Urothelium cell line (cell line): ENCODE data around the gene NEGR1.

Experiments used
- DNase-seq: peaks from one replicate; pipeline ENCODE4 v3.0.0; 2011; ENCODE audit warnings: low spot score, mixed read lengths
- FAIRE-seq: peaks from 2 replicates; lab custom pipeline; 2011; peaks lifted over from hg19 to GRCh38; lab: Jason Lieb, UNC

Gene NEGR1

GRCh38 chr1:72282271-72283021, at the start of gene NEGR1:
NEGR1 (minus strand) TSS chr1:72282539.
- DNase-seq (peak; percentile 73), FAIRE-seq (no peak)

GRCh38 chr1:72326494-72326893, 44.2 kb upstream of the NEGR1 start:
- DNase-seq, result no peak
- FAIRE-seq, result no peak

- FAIRE-seq, result no peak
- no peak for DNase-seq
Observed at GRCh38 chr1:72324451-72324850, 42.1 kb upstream of the NEGR1 start.

- no peak for DNase-seq
- FAIRE-seq, result no peak
Observed at GRCh38 chr1:72322910-72323309, 40.6 kb upstream of the NEGR1 start.

GRCh38 chr1:72296501-72296900, 14.2 kb upstream of the NEGR1 start:
- FAIRE-seq (no peak), DNase-seq (no peak)

- no peak for FAIRE-seq
- DNase-seq, result no peak
Observed at GRCh38 chr1:72288886-72289285, 6.5 kb upstream of the NEGR1 start.

- DNase-seq (no peak), FAIRE-seq (no peak)
Observed at GRCh38 chr1:72286401-72286800, 4.1 kb upstream of the NEGR1 start.

GRCh38 chr1:72285074-72285425, 2.7 kb upstream of the NEGR1 start:
- FAIRE-seq, result no peak
- DNase-seq, result no peak

- DNase-seq (no peak), FAIRE-seq (no peak)
Observed at GRCh38 chr1:72284348-72285073, 2.2 kb upstream of the NEGR1 start.

- FAIRE-seq, result no peak
- DNase-seq, result no peak
Observed at GRCh38 chr1:72284084-72284347, 1.7 kb upstream of the NEGR1 start.

- FAIRE-seq, result peak; percentile 74
Observed at GRCh38 chr1:72283307-72284083, 1.2 kb upstream of the NEGR1 start.

GRCh38 chr1:72283022-72283306, 625 bp upstream of the NEGR1 start:
- FAIRE-seq, result no peak
- DNase-seq, result no peak

More at GRCh38 chr1:72283307-72284083, 1.2 kb upstream of the NEGR1 start:
- DNase-seq, result peak; percentile 37

GRCh38 chr1:72281637-72282270, 585 bp downstream of the NEGR1 start:
- FAIRE-seq (no peak), DNase-seq (no peak)

GRCh38 chr1:72281144-72281543, 1.2 kb downstream of the NEGR1 start:
- DNase-seq (no peak), FAIRE-seq (no peak)

- DNase-seq, result no peak
Observed at GRCh38 chr1:72280711-72281110, 1.6 kb downstream of the NEGR1 start.

GRCh38 chr1:72280131-72280530, 2.2 kb downstream of the NEGR1 start:
- FAIRE-seq, result no peak
- no peak for DNase-seq

More at GRCh38 chr1:72280711-72281110, 1.6 kb downstream of the NEGR1 start:
- FAIRE-seq, result no peak

- FAIRE-seq (no peak), DNase-seq (no peak)
Observed at GRCh38 chr1:72278461-72278860, 3.9 kb downstream of the NEGR1 start.

- no peak for DNase-seq
- FAIRE-seq, result no peak
Observed at GRCh38 chr1:72271555-72272085, 10.7 kb downstream of the NEGR1 start.

GRCh38 chr1:72262735-72263134, 19.6 kb downstream of the NEGR1 start:
- FAIRE-seq (no peak), DNase-seq (no peak)

- DNase-seq (no peak), FAIRE-seq (no peak)
Observed at GRCh38 chr1:72253132-72253531, 29.2 kb downstream of the NEGR1 start.

GRCh38 chr1:72241397-72241796, 40.9 kb downstream of the NEGR1 start:
- no peak for DNase-seq
- no peak for FAIRE-seq
